VCaP (cell line): Measurements from ENCODE around the gene WIZ.

ENCODE experiments used
- H3K27ac ChIP-seq: fragments of 450-650 bp; 2 replicates; pipeline ENCODE4 v1.5.1; 2017
- CTCF ChIP-seq: fragments of 450-650 bp; conservative IDR thresholded peaks from 2 replicates; pipeline ENCODE4 v1.5.1; 2017; ENCODE audit warnings: mild to moderate bottlenecking, moderate library complexity

Gene WIZ

GRCh38 chr19:15449620-15450527 is at the start of gene WIZ:
TSS of gene WIZ (minus strand) at chr19:15449956. CDS start at chr19:15448307, 1,649 bp downstream.
- peak within 1 kb of the TSS; percentile 62; the same call in 1 of the 2 replicates for H3K27ac ChIP-seq
- no peak for TF ChIP-seq CTCF

DNA sequence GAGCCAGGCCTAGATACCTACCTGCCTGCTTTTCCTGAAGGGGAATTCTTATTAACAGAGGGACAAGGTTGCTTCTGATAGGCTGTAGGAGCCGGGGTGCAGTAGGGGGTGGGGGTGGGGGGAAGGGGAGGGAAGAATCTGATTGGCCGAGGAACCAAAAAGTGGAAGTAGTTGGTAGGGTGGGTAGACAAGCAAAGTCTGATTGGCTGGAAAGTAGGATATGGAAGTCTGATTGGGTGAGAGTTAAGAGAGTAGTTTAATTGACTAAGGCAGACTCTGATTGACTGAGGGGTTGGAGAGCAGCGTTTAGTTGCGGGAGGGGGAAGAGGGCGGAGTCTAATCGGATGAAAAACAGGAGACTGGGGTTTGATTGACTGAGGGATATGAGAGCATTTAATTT is 49.2 kb upstream of the WIZ start:
- TF ChIP-seq CTCF = no peak
- peak overlapping the region; percentile 87 for H3K27ac ChIP-seq

GRCh38 chr19:15498156-15498858 is 48.6 kb upstream of the WIZ start:
- no peak for TF ChIP-seq CTCF
- peak overlapping the region; percentile 87 for H3K27ac ChIP-seq

DNA sequence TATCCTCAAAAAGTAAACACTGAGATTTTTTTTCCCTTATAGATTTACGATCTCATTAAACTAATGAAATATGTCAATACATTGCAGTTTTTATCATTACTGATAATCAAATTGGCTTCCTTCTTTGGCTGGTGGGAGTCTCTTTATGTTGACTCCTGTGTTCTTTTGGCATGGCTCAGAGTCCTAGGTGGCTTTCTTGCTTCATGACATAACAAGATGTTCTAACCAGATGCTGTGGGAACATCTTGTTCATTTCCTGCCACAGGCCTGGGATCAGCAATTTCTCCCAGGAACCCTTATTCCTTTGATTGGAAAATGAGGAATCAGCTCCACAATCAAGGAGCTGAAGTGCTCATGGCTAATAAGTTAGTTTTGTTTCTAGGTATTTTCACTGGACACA is 45.4 kb upstream of the WIZ start:
- TF ChIP-seq CTCF = no peak
- H3K27ac ChIP-seq = peak overlapping the region; percentile 87

GRCh38 chr19:15488489-15489226 is 38.9 kb upstream of the WIZ start:
- TF ChIP-seq CTCF = no peak
- H3K27ac ChIP-seq = peak overlapping the region; percentile 39

GRCh38 chr19:15487038-15487437 is 37.3 kb upstream of the WIZ start:
- TF ChIP-seq CTCF = no peak
- peak overlapping the region; percentile 78 for H3K27ac ChIP-seq

- peak overlapping the region; percentile 78 for H3K27ac ChIP-seq
These were observed 36.0 kb upstream of the WIZ start for GRCh38 chr19:15485768-15486167.

DNA sequence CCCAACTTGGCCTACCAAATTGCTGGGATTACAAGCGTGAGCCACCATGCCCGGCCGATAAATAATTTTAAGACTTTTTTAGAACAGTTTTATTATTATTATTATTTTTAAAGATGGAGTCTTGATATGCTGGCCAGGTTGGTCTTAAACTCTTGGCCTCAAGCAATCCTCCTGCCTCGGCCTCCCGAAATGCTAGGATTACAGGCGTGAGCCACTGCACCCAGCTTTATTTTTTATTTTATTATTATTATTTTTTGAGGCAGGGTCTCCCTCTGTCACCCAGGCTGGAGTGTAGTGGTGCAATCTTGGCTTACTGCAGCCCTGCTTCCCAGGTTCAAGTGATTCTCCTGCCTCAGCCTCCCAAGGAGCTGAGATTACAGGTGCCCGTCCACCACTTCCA is 31.2 kb upstream of the WIZ start:
- H3K27ac ChIP-seq = peak overlapping the region; percentile 96
